Right cardiac atrium (tissue), 5 donors: ENCODE results near the gene NOMO2. TPM values are rescaled to one million over a fixed set of nuclear protein-coding genes. Genes with fewer than 3 reads are reported as not detected.
A peak's percentile ranks its signal among the peaks of the same experiment; 100 is the strongest.
"Not testable (repeated sequence)": the region's sequence is repeated elsewhere in the genome, so short reads cannot be mapped to it uniquely, and the experiment has no call there.

Experiments used
- ATAC-seq, 2 donors: fragments of 200-7000 bp; cut with Tn5 transposase; one replicate each; pipeline versions ENCODE4 v1.8.0 to v1.9.1; 2020; ENCODE audit warnings: moderate library complexity in 2 of 2, mild to moderate bottlenecking in 1 of 2
- DNase-seq, 3 donors: peaks; one replicate each; pipeline ENCODE4 v3.0.0-alpha.2; 2020
- H3K27ac ChIP-seq: one replicate; pipeline ENCODE4 v1.5.1; 2013; ENCODE audit warnings: mild to moderate bottlenecking, low read length, control low read depth, moderate library complexity
- H3K27me3 ChIP-seq: one replicate; pipeline ENCODE4 v1.6.1; 2013; ENCODE audit not compliant: control insufficient read depth, insufficient read depth
- H3K4me1 ChIP-seq: one replicate; pipeline ENCODE4 v1.6.1; 2013; ENCODE audit warnings: low read length; ENCODE audit not compliant: control insufficient read depth, insufficient read depth
- H3K4me3 ChIP-seq: one replicate; pipeline ENCODE4 v1.5.1; 2013; ENCODE audit warnings: low read length, control low read depth
- H3K9me3 ChIP-seq: one replicate; pipeline ENCODE4 v1.6.1; 2013; ENCODE audit warnings: low read length; ENCODE audit not compliant: control insufficient read depth
- WGBS: extraction: QIAGEN DNeasy Blood & Tissue Kit; methylation state at CpG from one replicate; pipeline ENCODE4 v1.1.7; 2013; 5-methylcytosine and 5-hydroxymethylcytosine counted together
- intact Hi-C, 4 donors: fragments of 100-400 bp; cut with DNase I; formaldehyde crosslinking; loops; one replicate each; pipeline versions ENCODE4 v1.11.0 to v1.14.0; 2022 to 2023
- polyA plus RNA-seq: library from polyadenylated mRNA; stranded (reverse); fragments of 200-250 nt; gene quantifications from one replicate; pipeline ENCODE4 v1.2.3, GENCODE V29; 2013
- total RNA-seq, 4 donors: library from RNA; stranded (reverse); fragmentation: NEBNext Ultra II Directional; extraction: Animal tissue kit (Norgen Biotek cat#: 25700); gene quantifications; one replicate each; pipeline ENCODE4 v1.2.1, GENCODE V29; 2021
- donor health status: healthy with polysubstance abuse.
- donor health status: DM: no; HTN: yes; CAD: no.
- donor health status: DM: no; HTN: no; CAD: no.
- donor health status: DM: no; HTN: yes; CAD: no; lungs with severe emphysema.
- donor health status: DM: yes; HTN: yes; CAD: no.

Gene NOMO2
- total and polyA plus RNA-seq, 5 donors = 127 to 295 (median 267) TPM

DNA sequence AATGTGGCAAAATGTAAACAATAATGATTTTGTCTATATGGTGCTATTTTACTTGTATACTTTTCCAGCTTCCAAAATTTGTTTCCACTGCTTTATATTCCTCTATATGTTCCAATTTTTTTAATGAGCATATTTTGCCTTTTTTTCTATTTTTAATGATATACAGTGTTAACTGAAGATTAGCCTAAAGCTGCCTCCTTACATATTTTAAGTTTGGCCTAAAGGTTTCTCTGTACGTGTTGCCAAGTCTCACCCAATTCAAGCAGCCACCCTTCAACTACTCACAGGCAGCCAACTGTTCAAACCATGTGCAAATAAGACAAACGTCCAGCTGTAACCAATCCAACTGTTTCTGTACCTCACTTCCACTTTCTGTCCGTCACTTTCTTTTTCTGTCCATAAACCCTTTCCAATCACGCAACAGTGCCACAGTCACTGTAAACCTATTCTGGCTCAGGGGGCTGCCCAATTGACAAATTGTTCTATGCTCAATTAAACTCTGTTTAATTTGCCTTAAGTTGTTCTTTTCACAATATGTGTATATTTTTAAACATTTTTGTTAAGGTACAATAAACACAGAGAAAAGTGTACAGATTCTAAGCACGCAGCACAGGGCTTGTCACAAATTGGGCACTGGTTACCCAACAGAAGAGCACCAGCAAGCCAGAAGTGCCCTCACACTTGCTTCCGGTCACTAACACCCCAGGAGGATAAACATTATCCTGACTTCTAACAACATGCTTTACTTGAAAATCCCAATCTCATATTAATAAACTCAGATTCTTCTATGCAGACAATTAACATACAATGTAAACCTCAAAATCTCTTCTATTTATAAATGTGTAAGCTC is 17.4 kb downstream of the NOMO2 start:
- not testable (repeated sequence) for H3K27ac ChIP-seq

DNA sequence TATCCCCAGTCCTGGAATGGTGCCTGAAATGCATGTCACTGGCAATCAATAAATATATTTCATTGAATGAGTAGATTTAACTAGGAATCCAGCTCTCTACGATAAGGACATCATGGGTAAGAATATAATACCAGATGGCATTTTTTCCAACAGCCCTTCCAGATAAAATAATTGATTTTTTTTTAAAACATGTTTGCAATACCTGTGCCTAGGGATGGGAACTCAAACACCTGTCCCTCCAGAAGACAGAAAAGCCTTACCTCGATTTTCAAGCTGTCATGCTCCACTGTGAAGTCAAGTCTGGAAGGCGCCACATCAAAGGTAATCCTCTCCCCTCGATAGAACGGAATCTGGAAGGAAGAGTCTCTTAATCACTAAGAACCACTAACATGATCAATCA is 20.0 kb downstream of the NOMO2 start:
- intact Hi-C loops, ATAC-seq, H3K27me3 ChIP-seq, H3K4me1 ChIP-seq, H3K9me3 ChIP-seq, DNase-seq, H3K4me3 ChIP-seq, H3K27ac ChIP-seq: not testable (repeated sequence)
- no CpG with 5 or more reads among the region's 5 CpGs for WGBS

More for the DNA sequence above, 17.4 kb downstream of the NOMO2 start:
- ATAC-seq = peak; percentile 36 to 73
- H3K4me3 ChIP-seq, H3K9me3 ChIP-seq, H3K27me3 ChIP-seq, H3K4me1 ChIP-seq, DNase-seq, intact Hi-C loops: not testable (repeated sequence)
- 65% methylated on average over 5 of the region's 6 CpGs for WGBS

GRCh38 chr16:18537004-18537403 is 24.9 kb downstream of the NOMO2 start:
- H3K27ac ChIP-seq, H3K9me3 ChIP-seq, H3K4me3 ChIP-seq, H3K4me1 ChIP-seq, H3K27me3 ChIP-seq, DNase-seq, intact Hi-C loops: not testable (repeated sequence)
- peak in 1 of 2 donors; percentile 26 for ATAC-seq
- WGBS = 88% methylated on average over 2 of the region's 3 CpGs

- H3K27ac ChIP-seq = not testable (repeated sequence)
- peak; percentile 94 to 95 for ATAC-seq
These were observed 26.3 kb downstream of the NOMO2 start for GRCh38 chr16:18535519-18536168.

GRCh38 chr16:18534308-18534707 is 27.6 kb downstream of the NOMO2 start:
- H3K4me3 ChIP-seq, H3K27me3 ChIP-seq, DNase-seq, intact Hi-C loops, H3K4me1 ChIP-seq, H3K9me3 ChIP-seq, H3K27ac ChIP-seq: not testable (repeated sequence)
- WGBS = 100% methylated on average over 1 of the region's 4 CpGs
- peak in 1 of 2 donors; percentile 29 for ATAC-seq

More at GRCh38 chr16:18535519-18536168, 26.3 kb downstream of the NOMO2 start:
- H3K4me3 ChIP-seq, intact Hi-C loops, H3K4me1 ChIP-seq, H3K27me3 ChIP-seq, H3K9me3 ChIP-seq: not testable (repeated sequence)
- 42% methylated on average over 15 of the region's 15 CpGs for WGBS
- DNase-seq = peak; percentile 67 to 88 (median 85)

DNA sequence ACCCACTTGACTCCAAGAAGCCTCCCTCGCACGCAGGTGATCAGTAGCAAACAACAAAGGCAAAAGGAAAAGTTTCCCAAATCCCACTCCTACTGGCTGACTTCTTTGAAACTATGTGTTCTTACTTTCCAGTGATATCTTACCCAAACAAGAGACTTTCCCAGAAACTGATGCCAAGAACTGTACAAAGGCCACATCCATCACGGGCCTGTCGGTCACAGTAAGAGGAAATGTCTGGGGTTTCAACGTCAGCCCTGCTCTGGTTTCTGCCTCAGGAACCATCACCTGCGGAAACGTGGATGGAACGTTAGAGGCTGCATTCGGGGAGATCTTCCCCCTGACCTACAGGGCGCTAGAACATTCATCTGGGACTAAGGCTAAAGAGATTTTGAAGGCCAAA is 30.6 kb downstream of the NOMO2 start:
- H3K4me3 ChIP-seq, DNase-seq, H3K4me1 ChIP-seq, H3K27ac ChIP-seq, H3K27me3 ChIP-seq, intact Hi-C loops, H3K9me3 ChIP-seq: not testable (repeated sequence)
- ATAC-seq = peak; percentile 5 to 64
- 84% methylated on average over 5 of the region's 10 CpGs for WGBS

DNA sequence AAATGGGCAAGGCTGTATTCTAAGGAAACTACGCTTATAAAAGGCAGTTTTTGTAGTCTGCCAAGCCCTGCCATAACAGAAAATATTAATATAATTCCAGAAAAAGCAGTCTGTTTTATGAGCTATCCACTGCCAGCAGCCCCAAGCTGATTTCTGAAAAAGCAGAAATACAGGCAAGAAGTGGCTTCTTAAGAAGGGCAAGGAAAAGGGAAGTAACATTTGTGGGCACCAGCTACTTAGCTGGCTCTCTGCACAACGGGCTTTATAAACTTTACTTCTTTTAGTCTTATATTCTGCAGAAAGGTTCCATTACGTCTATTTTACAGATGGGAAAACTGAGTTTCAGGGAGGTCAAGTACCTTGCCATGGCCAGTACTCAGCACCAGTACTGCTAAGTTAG is 31.6 kb downstream of the NOMO2 start:
- intact Hi-C loops, H3K4me3 ChIP-seq, H3K4me1 ChIP-seq, ATAC-seq, H3K27me3 ChIP-seq, DNase-seq, H3K9me3 ChIP-seq, H3K27ac ChIP-seq: not testable (repeated sequence)
- WGBS = 90% methylated on average over 2 of the region's 3 CpGs

DNA sequence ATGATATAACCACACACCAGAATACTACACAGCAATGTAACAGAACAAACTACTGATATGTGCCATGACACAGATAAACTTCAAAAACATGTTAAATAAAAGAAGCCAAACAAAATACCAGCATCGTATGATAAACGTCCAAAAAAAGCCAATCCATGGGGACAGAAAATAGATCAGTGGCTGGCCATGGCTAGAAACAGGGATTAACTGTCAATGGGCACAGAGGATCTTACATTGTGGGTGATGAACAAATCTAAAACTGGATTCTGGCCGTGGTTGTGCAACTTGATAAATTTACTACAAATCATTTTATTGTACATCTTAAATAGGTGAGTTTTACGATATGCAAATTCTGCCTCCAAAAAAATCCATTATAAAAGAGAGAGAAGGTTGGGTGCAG is 35.4 kb downstream of the NOMO2 start:
- ATAC-seq, H3K27ac ChIP-seq, H3K4me3 ChIP-seq, H3K4me1 ChIP-seq, H3K9me3 ChIP-seq, DNase-seq, intact Hi-C loops, H3K27me3 ChIP-seq: not testable (repeated sequence)
- 98% methylated on average over 2 of the region's 4 CpGs for WGBS

GRCh38 chr16:18525882-18526482 is 35.9 kb downstream of the NOMO2 start:
- H3K4me1 ChIP-seq, H3K27ac ChIP-seq, H3K9me3 ChIP-seq, H3K27me3 ChIP-seq, H3K4me3 ChIP-seq, DNase-seq, ATAC-seq, intact Hi-C loops: not testable (repeated sequence)
- 98% methylated on average over 8 of the region's 8 CpGs for WGBS

GRCh38 chr16:18522637-18523036 is 39.3 kb downstream of the NOMO2 start:
- H3K27ac ChIP-seq, H3K4me3 ChIP-seq, H3K9me3 ChIP-seq, H3K27me3 ChIP-seq, H3K4me1 ChIP-seq, intact Hi-C loops, DNase-seq: not testable (repeated sequence)
- WGBS = no CpG with 5 or more reads among the region's 9 CpGs
- ATAC-seq = peak; percentile 10 to 23
